Left lung (tissue), 10 donors: ENCODE data around the gene SMIM8. TPM values are rescaled to one million over a fixed set of nuclear protein-coding genes. Genes with fewer than 3 reads are reported as not detected.

Experiments
- ATAC-seq: fragments of 200-7000 bp; cut with Tn5 transposase; one replicate; pipeline ENCODE4 v1.9.1; 2020; ENCODE audit warnings: moderate library complexity
- DNase-seq, 4 donors: peaks; one replicate each; pipeline ENCODE4 v3.0.0-alpha.2; 2013 to 2020
- H3K27ac ChIP-seq, 2 donors: fragments of 200-600 bp; sonication (generic) in 1 of 2; one replicate each; pipeline versions ENCODE4 v1.5.0 to v1.8.0; 2020 to 2021
- H3K27me3 ChIP-seq, 2 donors: fragments of 200-600 bp; sonication (generic) in 1 of 2; one replicate each; pipeline versions ENCODE4 v1.5.0 to v1.8.0; 2020 to 2021
- H3K36me3 ChIP-seq, 2 donors: fragments of 200-600 bp; sonication (generic) in 1 of 2; one replicate each; pipeline versions ENCODE4 v1.5.0 to v1.8.0; 2020 to 2021
- H3K4me1 ChIP-seq, 2 donors: fragments of 200-600 bp; one replicate each; pipeline ENCODE4 v1.8.0; 2021
- H3K4me3 ChIP-seq, 2 donors: fragments of 200-600 bp; sonication (generic) in 1 of 2; one replicate each; pipeline versions ENCODE4 v1.5.0 to v1.8.0; 2020 to 2021; ENCODE audit warnings: mild to moderate bottlenecking in 1 of 2
- H3K9me3 ChIP-seq, 2 donors: fragments of 200-600 bp; sonication (generic) in 1 of 2; one replicate each; pipeline versions ENCODE4 v1.5.0 to v1.8.0; 2020 to 2021
- intact Hi-C, 2 donors: fragments of 100-400 bp; cut with DNase I; formaldehyde crosslinking; loops; one replicate each; pipeline versions ENCODE4 v1.11.2 to v1.14.2; 2022
- polyA plus RNA-seq, 6 donors: library from polyadenylated mRNA; unstranded; fragments of 120-200 nt; gene quantifications; one replicate each; pipeline ENCODE4 v1.2.1, GENCODE V29; 2013; ENCODE audit not compliant: insufficient read length in 6 of 6
- total RNA-seq, 2 donors: library from RNA; stranded (reverse); fragmentation: NEBNext Ultra II Directional; extraction: Animal tissue kit (Norgen Biotek cat#: 25700); gene quantifications; one replicate each; pipeline ENCODE4 v1.2.1, GENCODE V29; 2021
- TF ChIP-seq, protein P1 (sequence below), 2 donors: fragments of 200-600 bp; sonication (generic) in 1 of 2; IDR thresholded peaks; one replicate each; pipeline versions ENCODE4 v1.5.0 to v1.8.0; 2021; ENCODE audit warnings: antibody characterized with exemption in 2 of 2
- donor health status: DM: no; HTN: yes; CAD: no.
- donor health status: DM: no; HTN: no; CAD: no.

Gene SMIM8
- total and polyA plus RNA-seq, 8 donors, result 9.7 to 29.0 (median 24.7) TPM

DNA sequence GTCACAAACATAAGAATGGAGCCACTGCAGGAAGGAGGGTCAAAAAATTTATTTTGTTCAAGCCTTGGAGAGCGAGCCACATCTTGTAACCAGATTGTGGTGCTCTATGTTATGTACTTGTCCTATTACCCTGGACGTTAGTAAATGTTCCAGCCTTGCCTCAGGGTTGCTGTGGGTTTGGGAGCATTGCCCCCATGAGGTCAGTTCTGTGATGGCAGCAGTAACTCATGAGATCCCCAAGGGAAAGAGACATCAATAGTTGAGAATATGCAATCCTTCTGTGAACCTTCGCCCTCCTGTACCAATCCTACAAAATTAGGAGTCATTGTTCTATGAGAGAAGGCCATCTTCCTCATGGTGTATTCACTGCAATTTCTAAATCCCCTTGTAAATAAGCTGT is 68.9 kb downstream of the SMIM8 start:
- DNase-seq, result peak in 2 of 4 donors; percentile 12 to 40
- TF ChIP-seq, protein P1, sequence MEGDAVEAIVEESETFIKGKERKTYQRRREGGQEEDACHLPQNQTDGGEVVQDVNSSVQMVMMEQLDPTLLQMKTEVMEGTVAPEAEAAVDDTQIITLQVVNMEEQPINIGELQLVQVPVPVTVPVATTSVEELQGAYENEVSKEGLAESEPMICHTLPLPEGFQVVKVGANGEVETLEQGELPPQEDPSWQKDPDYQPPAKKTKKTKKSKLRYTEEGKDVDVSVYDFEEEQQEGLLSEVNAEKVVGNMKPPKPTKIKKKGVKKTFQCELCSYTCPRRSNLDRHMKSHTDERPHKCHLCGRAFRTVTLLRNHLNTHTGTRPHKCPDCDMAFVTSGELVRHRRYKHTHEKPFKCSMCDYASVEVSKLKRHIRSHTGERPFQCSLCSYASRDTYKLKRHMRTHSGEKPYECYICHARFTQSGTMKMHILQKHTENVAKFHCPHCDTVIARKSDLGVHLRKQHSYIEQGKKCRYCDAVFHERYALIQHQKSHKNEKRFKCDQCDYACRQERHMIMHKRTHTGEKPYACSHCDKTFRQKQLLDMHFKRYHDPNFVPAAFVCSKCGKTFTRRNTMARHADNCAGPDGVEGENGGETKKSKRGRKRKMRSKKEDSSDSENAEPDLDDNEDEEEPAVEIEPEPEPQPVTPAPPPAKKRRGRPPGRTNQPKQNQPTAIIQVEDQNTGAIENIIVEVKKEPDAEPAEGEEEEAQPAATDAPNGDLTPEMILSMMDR (IDR thresholded peaks at IDR 0.05), result peak in 1 of 2 donors; percentile 20
- no peaks in the 10 kb centered on the region for H3K9me3 ChIP-seq
- H3K4me1 ChIP-seq, result no peaks in the 10 kb centered on the region
- H3K27ac ChIP-seq, result no peak overlapping the region
- H3K4me3 ChIP-seq, result no peak overlapping the region
- intact Hi-C loops, result no loop called here
- ATAC-seq, result peak; percentile 49
- no peaks in the 10 kb centered on the region for H3K36me3 ChIP-seq
- H3K27me3 ChIP-seq, result no peaks in the 10 kb centered on the region

Other genes with a start within 250 kb of the SMIM8 start
- not detected for gene CGA, start 227.5 kb upstream of the SMIM8 start, total RNA-seq
- gene CGA, start 227.5 kb upstream of the SMIM8 start, polyA plus RNA-seq, result 1 to 10 TPM in 1 of 6 donors, under 1 TPM in 4, not detected in 1; 0.28 to 6.0 (median 0.44) TPM
- gene ZNF292, start 167.0 kb upstream of the SMIM8 start, total RNA-seq, result 10 to 100 TPM; 25.2 to 29.1 TPM
- 10 to 100 TPM; 39.8 to 58.8 (median 52.9) TPM for gene ZNF292, start 167.0 kb upstream of the SMIM8 start, polyA plus RNA-seq
- under 1 TPM in 1 of 2 donors, not detected in 1; 0.34 TPM for gene GJB7, start 6.7 kb downstream of the SMIM8 start, total RNA-seq
- gene GJB7, start 6.7 kb downstream of the SMIM8 start, polyA plus RNA-seq, result 1 to 10 TPM in 3 of 6 donors, under 1 TPM in 3; 0.49 to 2.0 (median 1.0) TPM
- 1 to 10 TPM; 2.1 to 2.3 TPM for gene C6orf163, start 22.2 kb downstream of the SMIM8 start, total RNA-seq
- 1 to 10 TPM; 5.3 to 8.6 (median 6.4) TPM for gene C6orf163, start 22.2 kb downstream of the SMIM8 start, polyA plus RNA-seq
- gene CFAP206, start 85.4 kb downstream of the SMIM8 start, total RNA-seq, result 1 to 10 TPM in 1 of 2 donors, under 1 TPM in 1; 0.93 to 3.1 TPM
- gene CFAP206, start 85.4 kb downstream of the SMIM8 start, polyA plus RNA-seq, result 1 to 10 TPM in 5 of 6 donors, under 1 TPM in 1; 0.59 to 4.3 (median 3.0) TPM
- 10 to 100 TPM; 32.0 to 37.0 TPM for gene SLC35A1, start 150.4 kb downstream of the SMIM8 start, total RNA-seq
- gene SLC35A1, start 150.4 kb downstream of the SMIM8 start, polyA plus RNA-seq, result 10 to 100 TPM; 52.2 to 64.1 (median 55.4) TPM